KMS-11 (cell line): ENCODE data around the gene EDEM3.

Experiments used
- H2AFZ ChIP-seq: fragments of 200-600 bp; sonication (generic); 2 replicates; pipeline ENCODE4 v1.6.1; 2016; ENCODE audit warnings: antibody characterized with exemption, mixed run types, low read depth
- H3K27ac ChIP-seq: fragments of 200-600 bp; sonication (generic); 2 replicates; pipeline ENCODE4 v1.6.1; 2016; ENCODE audit warnings: mild to moderate bottlenecking, mixed run types
- H3K27me3 ChIP-seq: fragments of 200-600 bp; sonication (generic); 2 replicates; pipeline ENCODE4 v1.6.1; 2017; ENCODE audit warnings: mild to moderate bottlenecking, low read depth, mixed run types, moderate library complexity; ENCODE audit not compliant: insufficient read depth
- H3K36me3 ChIP-seq: fragments of 200-600 bp; sonication (generic); 2 replicates; pipeline ENCODE4 v1.6.1; 2017; ENCODE audit warnings: mild to moderate bottlenecking, mixed run types; ENCODE audit not compliant: insufficient read depth
- H3K4me1 ChIP-seq: fragments of 200-600 bp; sonication (generic); 2 replicates; pipeline ENCODE4 v1.6.1; 2016; ENCODE audit warnings: mild to moderate bottlenecking, low read depth, mixed run types; ENCODE audit not compliant: poor library complexity, severe bottlenecking
- H3K4me2 ChIP-seq: fragments of 200-600 bp; sonication (generic); 2 replicates; pipeline ENCODE4 v1.7.0; 2016; ENCODE audit warnings: mild to moderate bottlenecking, mixed run types
- H3K4me3 ChIP-seq: fragments of 200-600 bp; sonication (generic); IDR thresholded peaks from 2 replicates; pipeline ENCODE4 v1.6.1; 2017; ENCODE audit warnings: low read depth, low read length, mixed read lengths; ENCODE audit not compliant: insufficient read depth
- H3K79me2 ChIP-seq: fragments of 200-600 bp; sonication (generic); 2 replicates; pipeline ENCODE4 v1.6.1; 2016; ENCODE audit warnings: low read depth, mixed run types; ENCODE audit not compliant: insufficient read depth
- H3K9ac ChIP-seq: fragments of 200-600 bp; sonication (generic); 2 replicates; pipeline ENCODE4 v1.6.1; 2016; ENCODE audit warnings: mild to moderate bottlenecking, mixed run types
- H4K20me1 ChIP-seq: fragments of 200-600 bp; sonication (generic); 2 replicates; pipeline ENCODE4 v1.6.1; 2016; ENCODE audit warnings: mild to moderate bottlenecking, mixed run types; ENCODE audit not compliant: insufficient read depth
- TF ChIP-seq, protein P1 (sequence below): fragments of 200-600 bp; sonication (generic); conservative IDR thresholded peaks from 2 replicates; pipeline ENCODE4 v1.6.1; 2017; ENCODE audit warnings: low read depth, mild to moderate bottlenecking, antibody characterized with exemption, low read length, moderate library complexity, mixed read lengths

The EDEM3 gene

DNA sequence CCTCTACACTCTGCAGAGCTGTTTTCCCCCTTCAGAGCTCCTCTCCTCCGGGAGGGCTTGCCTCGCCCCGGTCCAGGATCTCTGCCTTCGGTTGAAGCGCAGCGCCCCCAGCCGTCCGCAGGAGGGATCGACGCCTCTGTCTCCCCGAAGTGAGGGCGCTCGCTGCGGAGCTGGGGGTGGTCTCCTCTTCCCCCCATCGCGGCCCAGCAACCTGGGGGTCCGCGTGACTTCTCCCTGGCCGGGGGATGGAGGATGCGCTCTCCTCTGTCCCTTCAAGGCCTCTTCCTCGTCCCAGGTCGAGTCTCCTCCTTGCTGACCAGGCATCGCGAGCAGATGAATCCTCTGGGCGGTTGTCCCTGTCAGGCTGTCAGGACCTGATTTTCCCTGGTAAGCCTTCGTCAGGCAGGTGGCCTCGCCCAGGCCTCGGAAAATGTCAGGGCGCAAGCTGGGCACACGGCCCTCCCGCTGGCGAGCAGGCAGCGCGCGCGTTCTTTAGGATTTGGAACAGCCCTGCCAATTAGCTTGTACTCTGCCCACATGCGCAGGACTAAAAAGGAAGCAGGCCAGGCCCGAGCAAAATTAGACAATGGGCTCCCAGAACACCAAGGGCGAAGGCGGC lies 90.5 kb downstream of the EDEM3 start:
- Histone ChIP-seq H3K79me2 (no peaks in the 10 kb centered on the region), H3K36me3 (no peaks in the 10 kb centered on the region), H3K27me3 (no peaks in the 10 kb centered on the region), H3K4me3 (no peak overlapping the region), H4K20me1 (no peaks in the 10 kb centered on the region), H3K27ac (no peak overlapping the region), H3K4me2 (no peak overlapping the region), H3K4me1 (peaks cover 25% of the 10 kb centered on the region), H2AFZ (no peak overlapping the region), H3K9ac (no peak overlapping the region)
- TF ChIP-seq, protein P1, sequence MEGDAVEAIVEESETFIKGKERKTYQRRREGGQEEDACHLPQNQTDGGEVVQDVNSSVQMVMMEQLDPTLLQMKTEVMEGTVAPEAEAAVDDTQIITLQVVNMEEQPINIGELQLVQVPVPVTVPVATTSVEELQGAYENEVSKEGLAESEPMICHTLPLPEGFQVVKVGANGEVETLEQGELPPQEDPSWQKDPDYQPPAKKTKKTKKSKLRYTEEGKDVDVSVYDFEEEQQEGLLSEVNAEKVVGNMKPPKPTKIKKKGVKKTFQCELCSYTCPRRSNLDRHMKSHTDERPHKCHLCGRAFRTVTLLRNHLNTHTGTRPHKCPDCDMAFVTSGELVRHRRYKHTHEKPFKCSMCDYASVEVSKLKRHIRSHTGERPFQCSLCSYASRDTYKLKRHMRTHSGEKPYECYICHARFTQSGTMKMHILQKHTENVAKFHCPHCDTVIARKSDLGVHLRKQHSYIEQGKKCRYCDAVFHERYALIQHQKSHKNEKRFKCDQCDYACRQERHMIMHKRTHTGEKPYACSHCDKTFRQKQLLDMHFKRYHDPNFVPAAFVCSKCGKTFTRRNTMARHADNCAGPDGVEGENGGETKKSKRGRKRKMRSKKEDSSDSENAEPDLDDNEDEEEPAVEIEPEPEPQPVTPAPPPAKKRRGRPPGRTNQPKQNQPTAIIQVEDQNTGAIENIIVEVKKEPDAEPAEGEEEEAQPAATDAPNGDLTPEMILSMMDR, result no peak

- H3K4me3 ChIP-seq, result no peak overlapping the region
- H3K4me1 ChIP-seq, result peaks cover 26% of the 10 kb centered on the region
- H4K20me1 ChIP-seq, result no peaks in the 10 kb centered on the region
- H3K36me3 ChIP-seq, result no peaks in the 10 kb centered on the region
- no peak overlapping the region for H3K27ac ChIP-seq
- no peaks in the 10 kb centered on the region for H3K79me2 ChIP-seq
- no peak overlapping the region for H2AFZ ChIP-seq
- H3K27me3 ChIP-seq, result no peaks in the 10 kb centered on the region
- H3K4me2 ChIP-seq, result no peak overlapping the region
- H3K9ac ChIP-seq, result no peak overlapping the region
- TF ChIP-seq, protein P1, result no peak
Measured at GRCh38 chr1:184661801-184662200, 92.9 kb downstream of the EDEM3 start.

GRCh38 chr1:184660462-184661191 lies 94.0 kb downstream of the EDEM3 start:
- no peaks in the 10 kb centered on the region for H4K20me1 ChIP-seq
- H3K79me2 ChIP-seq, result no peaks in the 10 kb centered on the region
- peak overlapping the region; percentile 23; the same call in 1 of the 2 replicates for H3K4me2 ChIP-seq
- no peak overlapping the region for H3K9ac ChIP-seq
- H3K36me3 ChIP-seq, result no peaks in the 10 kb centered on the region
- no peaks in the 10 kb centered on the region for H3K27me3 ChIP-seq
- TF ChIP-seq, protein P1, result no peak
- no peak overlapping the region for H2AFZ ChIP-seq
- H3K4me3 ChIP-seq, result no peak overlapping the region
- no peak overlapping the region for H3K27ac ChIP-seq
- H3K4me1 ChIP-seq, result peaks cover 16% of the 10 kb centered on the region

- peaks cover 15% of the 10 kb centered on the region for H3K4me1 ChIP-seq
Measured at GRCh38 chr1:184658055-184658454, 96.6 kb downstream of the EDEM3 start.

More at GRCh38 chr1:184658055-184658454, 96.6 kb downstream of the EDEM3 start:
- no peak overlapping the region for H2AFZ ChIP-seq
- H3K27ac ChIP-seq, result no peak overlapping the region
- no peak overlapping the region for H3K9ac ChIP-seq
- TF ChIP-seq, protein P1, result no peak
- H3K36me3 ChIP-seq, result no peaks in the 10 kb centered on the region
- no peak overlapping the region for H3K4me3 ChIP-seq
- no peaks in the 10 kb centered on the region for H3K79me2 ChIP-seq
- H3K27me3 ChIP-seq, result no peaks in the 10 kb centered on the region
- no peak overlapping the region for H3K4me2 ChIP-seq
- no peaks in the 10 kb centered on the region for H4K20me1 ChIP-seq
